Amygdala (tissue), 56 donors: ENCODE data around the gene FAM174A.
"Not testable (repeated sequence)": the region's sequence is repeated elsewhere in the genome, so short reads cannot be mapped to it uniquely, and the experiment has no call there.

Experiments used
- DNase-seq, 56 donors: peaks; one replicate each; lab custom pipeline; 2025; lab: John Stamatoyannopoulos, UW

Gene FAM174A

DNA sequence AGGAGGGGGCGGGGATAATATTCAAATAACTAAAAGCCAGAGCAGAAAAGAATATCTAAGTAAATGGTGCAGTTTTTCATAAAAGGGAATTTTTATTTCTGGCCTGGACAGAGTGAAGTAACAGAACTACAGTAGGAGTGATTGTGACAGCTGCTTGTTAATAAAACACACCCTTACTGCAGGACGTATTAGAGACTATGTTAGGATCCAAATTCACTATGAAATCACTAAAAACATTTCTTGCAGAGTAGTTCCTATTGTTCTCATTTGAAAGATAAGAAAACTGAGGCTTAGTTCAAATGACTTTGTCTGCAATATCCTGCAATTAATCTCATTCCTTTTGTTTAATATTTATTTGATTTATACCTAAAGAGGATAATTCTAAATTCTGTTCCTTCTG, 39.5 kb downstream of the FAM174A start:
- DNase-seq, result no peak

DNA sequence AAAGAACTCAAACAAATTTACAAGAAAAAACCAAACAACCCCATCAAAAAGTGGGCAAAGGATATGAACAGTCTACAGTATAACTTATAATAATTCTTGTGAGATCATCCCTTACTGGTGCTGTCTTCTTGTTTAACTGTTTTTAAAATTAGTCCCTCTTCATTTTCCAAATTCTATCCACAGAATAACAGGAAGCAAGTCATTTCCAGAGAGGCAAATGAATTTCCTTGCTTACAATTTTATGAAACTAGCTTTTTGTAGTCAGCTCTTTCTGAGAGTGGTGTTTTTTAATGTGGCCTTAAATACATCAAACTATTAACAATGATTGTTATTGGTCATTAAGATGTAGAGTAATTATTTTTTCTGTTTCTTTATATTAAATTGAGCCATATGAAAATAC, 40.6 kb downstream of the FAM174A start:
- DNase-seq, result no peak

DNA sequence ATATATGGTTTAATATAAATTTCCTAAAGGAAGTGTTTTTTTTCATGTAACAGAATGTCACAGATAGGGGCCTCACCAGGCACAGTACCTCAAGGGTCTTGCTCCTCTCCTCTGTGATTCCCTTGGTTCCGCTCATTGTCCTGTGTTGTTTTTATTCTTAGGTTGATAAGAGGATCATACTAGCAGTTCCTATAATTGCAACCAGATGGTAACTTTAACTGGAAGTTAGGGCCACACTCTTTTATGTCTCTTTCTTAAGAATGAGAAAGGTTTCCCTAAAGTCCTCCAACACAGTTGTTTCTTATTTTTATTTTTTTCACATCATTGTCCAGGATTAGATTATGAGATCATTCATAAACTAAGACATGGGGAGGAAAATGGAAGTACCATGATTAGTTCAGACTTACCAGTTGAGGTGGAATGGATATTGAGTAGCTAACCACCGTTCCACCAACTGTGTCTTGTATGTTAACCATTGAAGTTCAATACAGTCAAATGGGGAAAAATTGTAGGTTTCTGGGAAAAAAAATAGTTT, 41.1 kb downstream of the FAM174A start:
- no peak for DNase-seq

DNA sequence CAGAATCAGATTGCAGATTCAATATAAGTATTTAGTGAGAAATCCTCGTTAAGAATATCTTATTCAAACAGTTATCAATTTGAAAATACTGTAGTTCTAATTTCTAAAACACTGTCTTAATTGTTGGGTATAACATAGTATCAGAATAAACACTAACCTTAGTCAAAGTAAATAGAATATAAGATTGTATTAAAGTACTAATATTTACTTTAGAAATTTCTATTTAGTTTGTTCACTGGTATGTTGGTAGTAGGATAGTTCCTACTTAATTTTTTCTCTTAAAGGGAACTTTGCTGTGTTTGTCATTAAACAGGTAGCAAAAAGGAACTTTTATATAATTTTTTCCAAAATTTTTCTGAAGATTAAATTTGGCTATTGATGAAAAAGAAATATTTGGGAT, 42.3 kb downstream of the FAM174A start:
- DNase-seq, result no peak

DNA sequence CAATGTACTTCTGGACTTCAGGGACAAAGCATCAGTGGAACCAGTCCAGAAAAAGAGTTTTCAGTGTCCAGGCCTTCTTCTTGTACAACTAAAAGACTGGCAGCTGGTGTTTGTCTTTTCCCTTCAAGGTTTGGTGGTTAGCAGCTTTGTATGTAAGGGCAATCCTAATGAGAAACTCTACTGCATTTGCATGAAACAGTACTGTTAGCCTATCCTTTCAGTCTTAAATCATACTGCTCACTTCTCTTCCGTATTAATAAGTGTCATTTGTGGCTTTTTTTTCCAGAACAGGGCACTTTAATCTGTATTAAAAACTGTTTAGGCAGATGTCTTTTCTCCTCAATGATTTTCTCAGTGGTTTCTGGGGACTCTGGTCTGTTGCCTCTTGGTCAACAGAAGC, 48.9 kb downstream of the FAM174A start:
- DNase-seq, result no peak

DNA sequence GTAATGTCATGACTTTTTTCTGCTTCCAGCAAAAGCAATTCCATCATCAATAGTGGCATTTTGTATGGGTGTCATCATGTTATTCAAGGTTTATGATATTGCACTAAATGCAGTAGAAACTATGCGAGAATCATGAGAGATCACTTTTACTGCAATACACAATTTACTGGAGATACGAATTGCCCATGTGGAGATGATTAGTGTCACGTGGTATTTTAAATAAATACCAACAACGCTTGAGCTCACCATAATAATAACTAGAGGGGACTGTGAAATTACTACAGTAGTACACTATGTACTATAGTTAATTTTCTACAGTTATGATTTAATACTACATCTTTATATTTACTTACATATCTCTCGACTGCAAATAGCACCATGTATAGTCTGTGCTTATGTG, 49.7 kb downstream of the FAM174A start:
- no peak for DNase-seq

DNA sequence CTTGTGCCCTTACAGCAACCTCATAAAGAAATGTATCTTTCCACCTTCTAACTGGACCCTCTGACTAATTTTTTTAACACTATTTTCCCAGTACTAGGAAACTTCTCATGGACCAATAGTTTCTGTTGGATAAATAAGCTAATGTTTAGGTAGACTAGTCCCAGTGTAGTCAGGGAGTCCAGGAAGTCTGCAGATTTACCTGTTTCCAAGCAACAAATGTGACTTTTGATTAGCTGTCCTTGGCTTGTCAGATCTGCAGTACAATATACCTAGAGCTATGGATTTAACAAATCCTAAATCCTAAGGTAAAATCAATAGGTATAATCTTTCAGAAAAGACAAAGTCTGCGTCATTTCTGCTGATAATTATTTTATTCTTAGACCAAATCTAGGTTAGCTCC, 55.7 kb downstream of the FAM174A start:
- no peak for DNase-seq

DNA sequence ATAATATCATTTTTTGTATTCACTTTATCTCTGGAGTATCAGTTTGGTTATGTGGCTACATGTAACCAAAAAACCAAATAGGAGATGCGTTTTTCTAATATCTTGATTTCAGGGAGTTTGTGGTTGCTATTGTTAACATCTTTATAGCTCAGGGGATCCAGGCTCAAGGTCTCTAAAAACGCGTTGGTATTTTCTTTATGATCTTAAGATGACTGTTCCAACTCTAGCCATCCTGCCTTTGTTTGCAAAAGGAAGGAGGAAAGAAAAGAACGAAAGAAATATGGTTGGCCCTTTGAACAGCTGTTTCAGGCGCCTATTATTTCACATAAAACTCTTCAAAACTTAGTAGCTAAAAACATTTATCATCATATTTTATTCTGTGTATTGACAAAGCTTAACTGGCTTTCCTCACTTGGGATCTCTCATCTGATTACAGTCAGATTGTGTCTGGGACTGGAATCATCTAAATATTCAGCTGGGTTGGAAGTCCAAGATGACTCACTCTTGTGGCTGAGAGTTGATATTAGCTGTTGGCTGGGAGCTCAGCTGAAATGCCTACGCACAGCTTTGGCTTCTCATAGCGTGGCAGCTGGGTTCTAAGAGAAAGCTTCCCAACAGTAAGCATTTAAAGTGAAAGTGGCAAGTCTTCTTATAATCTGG, 60.1 kb downstream of the FAM174A start:
- DNase-seq, result peak in 22 of 56 donors; percentile 0 to 34 (median 5)

DNA sequence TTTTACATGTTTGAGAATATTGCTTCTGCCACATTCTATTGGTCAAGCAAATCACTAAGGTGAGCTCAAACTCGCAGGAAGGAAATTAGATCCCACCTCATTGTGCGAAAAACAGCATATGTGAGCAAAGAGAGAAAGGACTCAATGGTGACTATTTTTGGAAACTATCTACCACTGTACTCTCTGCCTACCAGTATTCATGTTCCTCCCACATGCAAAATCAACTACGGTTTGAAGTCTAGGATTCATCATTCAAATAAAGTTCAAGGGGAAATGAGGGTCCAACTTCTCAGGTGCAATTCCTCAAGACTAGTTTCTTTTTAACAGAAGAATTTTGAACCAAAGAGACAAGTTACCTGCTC, 60.6 kb downstream of the FAM174A start:
- no peak for DNase-seq

DNA sequence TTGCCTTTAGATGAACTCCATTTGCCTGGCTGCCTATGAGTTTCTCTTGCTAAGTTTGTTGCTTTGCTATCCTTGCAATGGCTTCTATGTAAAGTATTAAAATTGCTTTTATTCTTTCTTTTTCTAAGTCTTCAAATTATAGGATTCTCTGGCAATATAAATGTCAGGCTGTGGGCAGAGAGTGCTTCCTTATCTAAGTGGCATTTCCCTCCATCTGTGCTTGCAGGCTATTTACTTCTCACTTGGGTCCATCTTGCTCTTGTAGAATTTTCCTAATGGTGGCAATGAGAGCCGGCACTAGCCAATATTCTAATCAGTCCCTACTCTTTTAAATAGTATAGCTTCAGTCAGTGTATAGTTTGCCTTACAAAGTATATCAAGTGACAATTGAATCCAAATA, 63.3 kb downstream of the FAM174A start:
- no peak for DNase-seq

DNA sequence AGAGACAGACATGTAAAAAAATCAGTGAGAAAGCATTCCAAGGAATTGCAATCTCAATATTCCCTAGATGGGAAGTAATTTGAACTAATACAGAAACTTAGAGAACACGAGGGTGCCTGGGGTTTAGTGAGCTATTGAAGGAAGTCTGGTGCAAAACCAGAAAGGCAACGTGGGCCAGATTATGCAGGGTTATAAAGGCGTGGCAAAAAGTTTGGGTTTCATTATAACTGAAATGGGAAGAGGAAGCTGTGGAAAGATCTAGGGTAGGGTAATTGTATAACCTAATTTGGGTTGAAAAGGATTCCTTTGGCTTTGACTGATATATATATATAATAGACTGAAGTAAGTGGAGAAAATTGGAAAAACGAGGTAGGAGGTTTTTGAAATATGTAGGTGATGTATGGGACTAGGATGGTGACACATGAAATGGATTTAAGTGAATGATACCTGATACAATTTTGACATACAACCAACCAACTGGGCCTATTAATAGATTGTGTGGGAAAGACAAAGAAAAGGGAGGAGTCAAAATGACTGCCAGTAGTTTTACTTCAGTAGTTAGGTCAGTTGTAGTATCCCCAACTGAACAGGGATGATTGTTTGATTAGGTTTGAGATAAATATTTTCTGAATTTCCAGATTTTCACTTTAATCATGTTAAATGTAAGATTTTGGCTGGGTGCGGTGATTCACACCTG, 65.3 kb downstream of the FAM174A start:
- DNase-seq, result no peak

DNA sequence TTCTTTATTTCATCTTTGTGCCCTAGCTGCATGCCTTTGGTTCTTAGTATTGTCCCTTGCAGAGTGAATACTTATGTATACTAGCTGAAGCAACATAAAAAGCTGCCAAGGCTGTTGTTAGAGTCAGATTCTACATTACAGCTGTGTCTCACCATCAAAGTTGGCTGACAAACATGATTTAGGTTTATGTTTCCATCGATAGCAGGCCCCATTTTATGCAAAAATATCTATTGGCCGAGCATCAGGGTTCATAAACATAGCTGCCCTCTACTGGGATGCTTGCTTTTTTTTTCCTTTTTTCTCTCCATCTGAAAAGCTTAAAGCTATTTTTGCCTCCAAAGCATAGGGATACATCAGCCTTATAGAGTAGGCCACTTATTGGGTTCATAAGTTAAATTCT, 68.0 kb downstream of the FAM174A start:
- DNase-seq, result no peak

DNA sequence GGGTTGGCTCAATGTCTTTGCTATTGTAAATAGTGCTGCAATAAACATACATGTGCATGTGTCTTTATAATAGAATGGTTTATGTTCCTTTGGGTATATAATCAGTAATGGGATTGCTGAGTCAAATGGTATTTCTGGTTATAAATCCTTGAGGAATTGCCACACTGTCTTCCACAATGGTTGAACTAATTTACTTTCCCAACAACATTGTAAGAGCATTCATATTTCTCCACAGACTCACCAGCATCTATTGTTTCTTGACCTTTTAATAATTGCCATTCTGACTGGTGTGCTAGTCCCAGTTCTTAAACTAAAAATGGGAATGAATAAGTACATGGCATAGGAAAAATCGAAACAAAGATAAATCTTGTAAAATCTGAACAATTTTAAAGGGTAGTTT, 68.8 kb downstream of the FAM174A start:
- not testable (repeated sequence) for DNase-seq

DNA sequence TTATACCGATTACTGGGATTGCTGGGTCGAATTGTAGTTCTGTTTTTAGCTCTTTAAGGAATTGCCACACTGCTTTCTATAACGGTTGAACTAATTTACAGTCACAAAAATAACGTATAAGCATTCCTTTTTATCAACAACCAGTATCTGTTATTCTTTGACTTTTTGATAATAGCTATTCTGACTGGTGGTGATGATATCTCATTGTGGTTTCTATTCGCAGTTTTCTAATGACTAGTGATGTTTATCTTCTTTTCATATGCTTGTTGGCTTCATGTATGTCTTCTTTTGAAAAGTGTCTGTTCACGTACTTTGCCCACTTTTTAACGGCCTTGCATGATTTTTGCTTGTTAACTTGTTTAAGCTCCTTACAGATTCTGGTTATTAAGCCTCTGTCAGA, 74.4 kb downstream of the FAM174A start:
- DNase-seq, result no peak

DNA sequence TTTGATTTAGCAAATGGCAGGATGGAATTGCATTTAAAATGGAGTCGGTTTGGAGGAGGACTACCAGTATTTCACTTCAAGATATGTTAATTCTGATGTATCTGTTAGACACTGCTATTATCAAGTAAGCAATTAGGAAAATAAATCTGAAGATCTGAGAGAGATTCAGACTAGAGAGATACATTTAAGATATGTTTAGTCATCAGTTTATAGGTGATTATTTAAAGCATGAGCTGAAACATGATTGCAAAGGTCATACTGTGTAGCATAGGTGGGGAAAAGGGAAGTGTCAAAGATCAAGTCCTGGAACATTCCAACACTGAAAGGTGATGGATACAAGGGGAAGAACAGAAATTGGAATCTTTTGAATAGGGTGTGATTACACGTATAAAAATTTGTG, 79.1 kb downstream of the FAM174A start:
- no peak for DNase-seq

DNA sequence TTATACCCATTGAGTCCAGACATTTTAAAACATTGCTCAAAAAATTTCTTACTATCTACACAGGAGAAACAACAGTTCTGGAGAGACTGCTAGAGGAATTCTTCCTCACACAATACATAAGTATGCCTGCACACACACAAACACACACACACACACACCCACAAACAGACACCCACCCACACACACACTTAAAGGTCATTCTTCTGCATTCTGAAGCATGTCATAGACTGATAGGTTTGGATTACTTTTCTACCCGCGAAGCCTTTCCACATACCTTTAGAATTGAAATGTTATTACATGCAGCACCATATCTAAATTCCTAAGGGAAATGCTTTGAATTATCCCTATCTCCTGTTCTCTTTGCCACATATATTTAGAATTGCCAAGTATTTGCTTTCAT, 80.2 kb downstream of the FAM174A start:
- no peak for DNase-seq

DNA sequence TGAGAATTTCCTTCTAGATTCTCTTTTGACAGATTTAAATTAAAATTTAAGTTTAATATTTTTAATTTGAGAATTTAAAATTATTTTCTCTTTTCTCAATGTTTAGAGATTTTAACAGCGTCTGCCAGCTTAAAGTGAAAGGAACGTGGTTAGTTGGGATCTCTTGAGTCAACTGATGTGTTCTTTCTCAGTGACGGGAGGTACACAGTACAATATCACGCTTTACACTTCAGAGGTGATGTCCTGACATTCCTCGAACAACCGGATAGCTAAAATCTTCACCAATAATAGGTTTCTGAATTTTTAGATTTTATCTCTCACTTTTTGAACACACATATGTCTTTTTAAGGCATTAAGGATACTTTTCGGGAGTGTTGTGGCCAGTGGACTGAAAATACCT, 81.1 kb downstream of the FAM174A start:
- DNase-seq, result no peak

DNA sequence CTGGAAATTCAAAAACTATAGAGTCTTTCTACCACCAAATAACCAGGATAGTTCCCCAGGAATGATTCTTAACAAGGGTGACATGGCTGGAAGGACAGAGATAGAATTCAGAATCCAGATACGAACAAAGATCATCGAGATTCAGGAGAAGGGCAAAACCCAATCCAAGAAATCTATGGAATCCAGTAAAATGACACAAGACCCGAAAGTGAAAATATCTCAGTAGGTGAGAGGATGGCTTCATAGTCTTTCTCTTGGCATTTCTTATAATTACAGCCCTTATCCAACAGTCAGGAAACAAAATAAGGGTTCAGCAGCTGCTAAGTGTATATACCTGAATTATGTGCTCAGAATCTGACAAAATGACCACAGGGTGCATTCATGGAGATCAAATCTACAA, 81.8 kb downstream of the FAM174A start:
- no peak for DNase-seq

DNA sequence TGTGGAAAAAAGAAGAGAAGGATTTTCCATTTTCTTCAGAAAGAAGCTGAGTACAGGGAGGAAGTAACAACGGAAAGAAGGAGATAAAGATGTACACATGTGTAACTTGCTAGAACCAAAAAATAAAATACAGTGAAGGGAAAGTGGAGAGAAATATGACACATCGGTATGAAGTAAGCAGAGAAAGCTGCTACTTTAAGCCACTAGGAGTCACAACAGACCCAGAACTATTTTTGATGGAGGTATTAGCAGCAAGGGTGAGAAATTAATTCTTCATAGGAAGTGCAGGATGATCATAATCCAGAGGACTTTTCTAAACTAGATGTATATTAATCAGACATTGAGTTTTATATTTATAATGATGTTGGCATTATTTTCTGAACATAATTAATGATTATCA, 88.5 kb downstream of the FAM174A start:
- no peak for DNase-seq

DNA sequence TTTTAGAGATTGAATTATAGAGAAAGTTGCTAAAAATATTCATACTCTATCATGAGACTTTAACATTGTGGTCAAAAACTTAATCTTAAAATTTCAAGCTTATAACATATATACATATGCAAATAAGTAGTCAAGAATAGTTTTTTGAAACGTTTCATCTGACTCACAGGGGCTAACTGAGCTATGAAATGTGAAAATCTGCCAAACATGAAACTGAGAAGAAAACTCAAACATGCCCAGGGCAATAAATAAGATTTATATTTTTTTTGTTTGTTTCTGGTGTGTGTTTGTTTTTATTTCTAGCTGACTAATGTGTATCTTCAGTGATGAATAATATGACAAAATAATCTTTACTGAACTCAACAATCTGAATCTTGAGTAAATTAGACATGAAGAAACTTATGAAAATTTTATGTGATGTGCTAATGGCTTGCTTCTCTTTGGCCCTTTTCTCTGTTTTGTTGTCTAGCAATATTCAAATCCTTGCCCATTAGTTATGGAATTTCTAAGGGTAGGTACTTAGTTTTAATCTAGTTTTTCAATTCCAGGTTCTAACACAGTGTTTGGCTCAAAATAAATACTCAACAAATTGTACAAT, 99.9 kb downstream of the FAM174A start:
- no peak for DNase-seq
